ENCODE results near the gene HOXB3.

HOXB3 gene

GRCh38 chr17:48528153-48528935, 61.7 kb downstream of the HOXB3 start:
- DNase-seq (ENCODE audit: insufficient read length) (no peak), FAIRE-seq (no peak)
- no peak for TF ChIP-seq POLR2A (IDR thresholded peaks at IDR 0.05; ENCODE audit: low read depth, low read length)
- TF ChIP-seq POLR2AphosphoS5 (IDR thresholded peaks at IDR 0.05; ENCODE audit: low read depth, low read length), result no peak
- TF ChIP-seq TAF1 (IDR thresholded peaks at IDR 0.05; ENCODE audit: borderline replicate concordance, low read depth, low read length), result no peak

DNA sequence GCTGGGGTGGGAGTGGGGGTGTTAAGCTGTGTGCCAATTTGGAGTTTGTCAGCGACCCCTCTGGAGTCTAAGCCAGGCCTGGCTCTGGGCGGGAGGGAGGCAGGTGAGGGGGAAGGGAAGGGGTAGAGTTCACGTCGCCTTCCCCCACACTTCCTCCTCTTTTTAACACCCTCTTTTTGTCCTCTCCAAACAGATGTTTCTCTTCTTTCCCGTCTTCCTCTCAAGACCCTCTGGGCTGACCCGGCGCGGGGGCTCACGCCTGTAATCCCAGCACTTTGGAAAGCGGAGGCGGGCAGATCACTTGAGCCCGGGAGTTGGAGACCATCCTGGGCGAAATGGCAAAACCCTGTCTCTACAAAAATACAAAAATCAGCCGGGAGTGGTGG, 62.5 kb downstream of the HOXB3 start:
- FAIRE-seq (no peak), DNase-seq (ENCODE audit: insufficient read length) (no peak)
- no peak for TF ChIP-seq TAF1 (IDR thresholded peaks at IDR 0.05; ENCODE audit: borderline replicate concordance, low read depth, low read length)
- no peak for TF ChIP-seq POLR2AphosphoS5 (IDR thresholded peaks at IDR 0.05; ENCODE audit: low read depth, low read length)
- no peak for TF ChIP-seq POLR2A (IDR thresholded peaks at IDR 0.05; ENCODE audit: low read depth, low read length)

DNA sequence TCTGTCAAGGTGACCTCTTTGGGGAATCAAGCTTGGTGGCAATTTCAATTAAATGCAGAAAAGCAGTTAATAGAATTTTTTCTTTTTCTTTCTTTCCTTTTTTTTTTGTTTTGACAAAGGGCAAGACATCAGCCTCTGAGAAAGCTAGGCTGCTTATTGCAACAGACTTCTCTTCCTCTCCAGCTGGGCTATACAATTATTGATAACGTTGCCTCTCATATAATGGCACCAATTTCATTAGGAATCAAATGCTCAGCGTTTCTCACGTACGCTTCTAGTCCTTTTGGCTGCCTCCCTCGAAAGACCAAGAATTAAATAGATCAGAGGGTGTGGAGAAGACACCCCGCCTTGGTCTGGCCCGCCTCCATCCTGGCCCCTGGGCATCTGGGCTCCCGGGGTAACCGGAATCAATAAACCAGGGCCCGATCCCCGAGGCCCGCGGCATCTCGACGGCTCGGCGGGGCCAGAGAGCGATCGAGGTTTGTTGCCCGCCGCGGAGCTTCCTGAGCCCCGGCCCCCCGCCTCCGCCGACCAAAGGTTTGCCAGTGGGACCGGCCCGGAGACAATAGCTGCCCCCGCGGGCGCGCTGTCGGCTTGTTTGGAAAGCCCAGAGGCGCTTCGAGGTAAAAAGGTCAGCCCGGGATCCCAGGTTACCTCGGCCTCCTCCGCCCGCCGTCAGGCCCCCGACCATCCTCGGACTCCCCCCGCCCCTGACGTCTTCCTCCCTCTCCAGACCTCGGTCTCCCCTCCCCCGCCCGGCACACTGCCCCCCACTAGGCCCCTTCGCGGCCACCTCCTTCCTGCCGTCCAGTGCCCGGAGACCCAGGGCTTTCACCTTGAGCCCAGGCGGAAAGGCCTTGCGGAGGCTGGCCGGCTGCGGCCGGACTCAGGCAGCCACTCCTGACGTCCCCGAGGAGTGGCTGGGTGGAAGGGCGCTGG, 63.2 kb downstream of the HOXB3 start:
- DNase-seq (ENCODE audit: insufficient read length) (no peak), FAIRE-seq (no peak)
- TF ChIP-seq POLR2AphosphoS5 (IDR thresholded peaks at IDR 0.05; ENCODE audit: low read depth, low read length), result no peak
- TF ChIP-seq TAF1 (IDR thresholded peaks at IDR 0.05; ENCODE audit: borderline replicate concordance, low read depth, low read length), result no peak
- TF ChIP-seq POLR2A (IDR thresholded peaks at IDR 0.05; ENCODE audit: low read depth, low read length), result no peak

DNA sequence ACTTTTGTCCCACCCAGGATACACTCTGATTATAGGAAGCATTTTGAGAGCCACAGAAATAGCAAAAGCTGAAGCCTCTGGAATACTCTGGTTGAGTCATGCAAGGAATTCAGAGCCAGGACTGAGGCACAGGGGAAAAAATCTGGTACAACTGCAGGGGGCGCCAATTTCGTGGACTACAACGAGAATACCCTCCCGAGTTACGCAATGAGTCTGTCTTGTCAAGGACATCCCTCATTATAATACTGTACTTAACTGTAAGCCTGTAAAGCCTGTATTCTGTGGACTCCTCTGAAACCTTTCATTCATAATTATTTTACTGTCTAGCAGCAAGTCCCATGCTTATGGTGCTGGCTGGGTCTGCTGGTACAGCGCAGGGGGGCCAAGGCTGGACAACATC, 67.0 kb downstream of the HOXB3 start:
- no peak for TF ChIP-seq POLR2A (IDR thresholded peaks at IDR 0.05; ENCODE audit: low read depth, low read length)
- no peak for TF ChIP-seq POLR2AphosphoS5 (IDR thresholded peaks at IDR 0.05; ENCODE audit: low read depth, low read length)
- no peak for TF ChIP-seq TAF1 (IDR thresholded peaks at IDR 0.05; ENCODE audit: borderline replicate concordance, low read depth, low read length)
- no peak for DNase-seq (ENCODE audit: insufficient read length)
- FAIRE-seq, result no peak

- TF ChIP-seq POLR2A (IDR thresholded peaks at IDR 0.05; ENCODE audit: low read depth, low read length), result no peak
- no peak for TF ChIP-seq TAF1 (IDR thresholded peaks at IDR 0.05; ENCODE audit: borderline replicate concordance, low read depth, low read length)
- TF ChIP-seq POLR2AphosphoS5 (IDR thresholded peaks at IDR 0.05; ENCODE audit: low read depth, low read length), result no peak
- FAIRE-seq (no peak), DNase-seq (ENCODE audit: insufficient read length) (no peak)
Observed at GRCh38 chr17:48522031-48522653, 67.9 kb downstream of the HOXB3 start.

DNA sequence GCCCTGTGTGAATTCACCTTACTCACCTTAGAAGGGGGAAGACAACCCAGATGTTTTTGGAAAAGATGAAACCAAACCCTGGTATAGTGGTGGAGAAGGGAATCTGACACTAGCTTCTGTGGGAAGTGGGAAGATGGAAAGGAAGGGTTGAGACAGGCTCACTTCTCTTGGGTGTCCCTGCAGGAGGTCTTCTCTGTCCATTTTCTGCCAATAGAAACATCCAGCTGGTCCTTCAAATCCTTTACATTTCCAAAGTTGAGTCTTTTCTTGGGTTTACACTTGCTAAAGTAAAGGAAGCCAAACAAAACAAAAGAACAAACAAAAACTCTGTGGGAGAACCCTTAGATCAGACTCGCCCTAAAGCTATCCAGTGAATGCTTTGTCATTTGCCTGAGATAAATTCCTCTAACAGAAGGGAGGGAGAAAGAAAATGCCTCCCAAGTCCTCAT, 69.4 kb downstream of the HOXB3 start:
- no peak for FAIRE-seq
- no peak for TF ChIP-seq POLR2AphosphoS5 (IDR thresholded peaks at IDR 0.05; ENCODE audit: low read depth, low read length)
- no peak for TF ChIP-seq POLR2A (IDR thresholded peaks at IDR 0.05; ENCODE audit: low read depth, low read length)
- TF ChIP-seq TAF1 (IDR thresholded peaks at IDR 0.05; ENCODE audit: borderline replicate concordance, low read depth, low read length), result no peak
- no peak for DNase-seq (ENCODE audit: insufficient read length)

- no peak for DNase-seq (ENCODE audit: insufficient read length)
- FAIRE-seq, result no peak
- TF ChIP-seq TAF1 (IDR thresholded peaks at IDR 0.05; ENCODE audit: borderline replicate concordance, low read depth, low read length), result no peak
- no peak for TF ChIP-seq POLR2AphosphoS5 (IDR thresholded peaks at IDR 0.05; ENCODE audit: low read depth, low read length)
- TF ChIP-seq POLR2A (IDR thresholded peaks at IDR 0.05; ENCODE audit: low read depth, low read length), result no peak
Observed at GRCh38 chr17:48519427-48519826, 70.6 kb downstream of the HOXB3 start.

DNA sequence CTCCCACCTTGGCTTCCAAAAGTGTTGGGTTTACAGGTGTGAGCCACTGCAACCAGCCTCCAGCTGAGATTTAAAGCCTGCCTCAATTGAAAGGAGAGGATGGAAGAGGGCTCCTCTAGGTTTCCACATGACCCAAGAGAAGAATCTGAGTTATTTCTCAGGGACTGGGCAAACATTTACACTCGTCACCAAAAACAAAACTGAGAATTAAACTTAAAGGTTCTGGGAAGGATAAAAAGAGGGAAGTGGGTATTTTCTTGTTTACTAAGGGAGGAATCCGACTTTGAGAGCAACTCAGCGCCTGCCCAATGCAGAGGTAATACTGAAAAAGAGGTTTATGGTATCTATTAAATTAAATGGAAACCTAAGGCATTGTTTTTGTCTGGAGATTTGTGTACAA, 72.6 kb downstream of the HOXB3 start:
- TF ChIP-seq POLR2AphosphoS5 (IDR thresholded peaks at IDR 0.05; ENCODE audit: low read depth, low read length) (no peak), TAF1 (IDR thresholded peaks at IDR 0.05; ENCODE audit: borderline replicate concordance, low read depth, low read length) (no peak), POLR2A (IDR thresholded peaks at IDR 0.05; ENCODE audit: low read depth, low read length) (no peak)
- FAIRE-seq, result no peak
- DNase-seq (ENCODE audit: insufficient read length), result no peak

- TF ChIP-seq POLR2A (IDR thresholded peaks at IDR 0.05; ENCODE audit: low read depth, low read length) (no peak), POLR2AphosphoS5 (IDR thresholded peaks at IDR 0.05; ENCODE audit: low read depth, low read length) (no peak), TAF1 (IDR thresholded peaks at IDR 0.05; ENCODE audit: borderline replicate concordance, low read depth, low read length) (no peak)
- no peak for FAIRE-seq
- no peak for DNase-seq (ENCODE audit: insufficient read length)
Observed at GRCh38 chr17:48515925-48516900, 73.8 kb downstream of the HOXB3 start.

- FAIRE-seq (no peak), DNase-seq (ENCODE audit: insufficient read length) (no peak)
- TF ChIP-seq TAF1 (IDR thresholded peaks at IDR 0.05; ENCODE audit: borderline replicate concordance, low read depth, low read length) (no peak), POLR2AphosphoS5 (IDR thresholded peaks at IDR 0.05; ENCODE audit: low read depth, low read length) (no peak), POLR2A (IDR thresholded peaks at IDR 0.05; ENCODE audit: low read depth, low read length) (no peak)
Observed at GRCh38 chr17:48514477-48514876, 75.6 kb downstream of the HOXB3 start.
